Type B pancreatic cell (in vitro differentiated cells): Measurements from ENCODE around the gene RET. TPM values are rescaled to one million over a fixed set of nuclear protein-coding genes. Genes with fewer than 3 reads are reported as not detected.

Experiments
- DNase-seq: peaks from one replicate; pipeline ENCODE4 v3.0.0; 2021; ENCODE audit warnings: mixed read lengths; ENCODE audit not compliant: unreplicated experiment; ENCODE audit errors: extremely low spot score
- H3K27ac Mint-ChIP-seq: 2 replicates; pipeline ENCODE4 v1.8.0; 2021; ENCODE audit warnings: mild to moderate bottlenecking, mixed read lengths
- H3K27me3 Mint-ChIP-seq: 2 replicates; pipeline ENCODE4 v1.8.0; 2021; ENCODE audit warnings: mixed read lengths
- H3K36me3 Mint-ChIP-seq: 2 replicates; pipeline ENCODE4 v1.8.0; 2021; ENCODE audit warnings: mixed read lengths
- H3K4me1 Mint-ChIP-seq: one replicate; pipeline ENCODE4 v1.8.0; 2021; ENCODE audit warnings: mixed read lengths; ENCODE audit not compliant: unreplicated experiment
- H3K4me3 Mint-ChIP-seq: 2 replicates; pipeline ENCODE4 v1.8.0; 2021; ENCODE audit warnings: mild to moderate bottlenecking, mixed read lengths
- H3K9me3 Mint-ChIP-seq: 2 replicates; pipeline ENCODE4 v1.8.0; 2021; ENCODE audit warnings: mixed read lengths
- total RNA-seq: library from RNA; stranded (reverse); gene quantifications from 2 replicates; pipeline ENCODE4 v1.2.1, GENCODE V29; 2021; ENCODE audit warnings: low replicate concordance
- TF ChIP-seq, protein P1 (sequence below): fragments of 200-600 bp; sonication (generic); conservative IDR thresholded peaks from 2 replicates; pipeline ENCODE4 v1.5.0; 2021; ENCODE audit warnings: antibody characterized with exemption, mild to moderate bottlenecking

Gene RET
- total RNA-seq, 1 donor from 2014 or later: 8.2 TPM

GRCh38 chr10:43082746-43083145, 5.9 kb downstream of the RET start:
- Mint-ChIP-seq H3K27ac (no peak overlapping the region), H3K36me3 (no peaks in the 10 kb centered on the region), H3K27me3 (peaks cover 47% of the 10 kb centered on the region), H3K4me3 (no peak overlapping the region), H3K4me1 (no peaks in the 10 kb centered on the region), H3K9me3 (no peaks in the 10 kb centered on the region)
- no peak for DNase-seq
- TF ChIP-seq, protein P1, sequence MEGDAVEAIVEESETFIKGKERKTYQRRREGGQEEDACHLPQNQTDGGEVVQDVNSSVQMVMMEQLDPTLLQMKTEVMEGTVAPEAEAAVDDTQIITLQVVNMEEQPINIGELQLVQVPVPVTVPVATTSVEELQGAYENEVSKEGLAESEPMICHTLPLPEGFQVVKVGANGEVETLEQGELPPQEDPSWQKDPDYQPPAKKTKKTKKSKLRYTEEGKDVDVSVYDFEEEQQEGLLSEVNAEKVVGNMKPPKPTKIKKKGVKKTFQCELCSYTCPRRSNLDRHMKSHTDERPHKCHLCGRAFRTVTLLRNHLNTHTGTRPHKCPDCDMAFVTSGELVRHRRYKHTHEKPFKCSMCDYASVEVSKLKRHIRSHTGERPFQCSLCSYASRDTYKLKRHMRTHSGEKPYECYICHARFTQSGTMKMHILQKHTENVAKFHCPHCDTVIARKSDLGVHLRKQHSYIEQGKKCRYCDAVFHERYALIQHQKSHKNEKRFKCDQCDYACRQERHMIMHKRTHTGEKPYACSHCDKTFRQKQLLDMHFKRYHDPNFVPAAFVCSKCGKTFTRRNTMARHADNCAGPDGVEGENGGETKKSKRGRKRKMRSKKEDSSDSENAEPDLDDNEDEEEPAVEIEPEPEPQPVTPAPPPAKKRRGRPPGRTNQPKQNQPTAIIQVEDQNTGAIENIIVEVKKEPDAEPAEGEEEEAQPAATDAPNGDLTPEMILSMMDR: no peak

GRCh38 chr10:43083764-43084163, 6.9 kb downstream of the RET start:
- Mint-ChIP-seq H3K36me3 (no peaks in the 10 kb centered on the region), H3K9me3 (no peaks in the 10 kb centered on the region), H3K27ac (no peak overlapping the region), H3K4me3 (no peak overlapping the region), H3K27me3 (peaks cover 38% of the 10 kb centered on the region), H3K4me1 (no peaks in the 10 kb centered on the region)
- TF ChIP-seq, protein P1: no peak
- DNase-seq: no peak

DNA sequence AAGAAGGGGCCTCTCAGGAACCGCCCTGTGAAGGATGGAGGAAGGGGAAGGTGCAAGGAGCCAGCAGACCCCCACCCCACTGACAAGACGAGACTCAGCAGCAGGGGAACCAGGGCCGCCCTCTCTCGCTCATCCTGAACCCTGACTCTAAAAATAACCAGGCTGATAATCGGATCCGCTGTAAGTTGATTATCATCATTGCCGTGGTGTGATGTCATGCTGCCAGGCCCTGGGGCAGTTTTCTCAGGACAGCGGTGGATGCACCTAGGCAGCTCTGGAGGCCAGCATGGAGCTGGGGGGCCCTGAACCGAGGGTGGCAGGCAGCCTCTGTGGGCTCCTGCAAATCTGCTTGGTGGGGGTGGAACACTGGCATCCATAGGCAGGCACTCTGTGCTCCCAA, 7.9 kb downstream of the RET start:
- H3K9me3 Mint-ChIP-seq: no peaks in the 10 kb centered on the region
- no peak overlapping the region for H3K4me3 Mint-ChIP-seq
- TF ChIP-seq, protein P1: no peak
- no peak overlapping the region for H3K27ac Mint-ChIP-seq
- H3K4me1 Mint-ChIP-seq: no peaks in the 10 kb centered on the region
- no peak for DNase-seq
- peaks cover 28% of the 10 kb centered on the region for H3K27me3 Mint-ChIP-seq
- no peaks in the 10 kb centered on the region for H3K36me3 Mint-ChIP-seq

- TF ChIP-seq, protein P1: no peak
- Mint-ChIP-seq H3K27ac (no peak overlapping the region), H3K36me3 (no peaks in the 10 kb centered on the region), H3K4me3 (no peak overlapping the region), H3K9me3 (no peaks in the 10 kb centered on the region), H3K4me1 (no peaks in the 10 kb centered on the region), H3K27me3 (peaks cover 18% of the 10 kb centered on the region)
- DNase-seq: no peak
Observed at GRCh38 chr10:43086321-43086942, 9.6 kb downstream of the RET start.

DNA sequence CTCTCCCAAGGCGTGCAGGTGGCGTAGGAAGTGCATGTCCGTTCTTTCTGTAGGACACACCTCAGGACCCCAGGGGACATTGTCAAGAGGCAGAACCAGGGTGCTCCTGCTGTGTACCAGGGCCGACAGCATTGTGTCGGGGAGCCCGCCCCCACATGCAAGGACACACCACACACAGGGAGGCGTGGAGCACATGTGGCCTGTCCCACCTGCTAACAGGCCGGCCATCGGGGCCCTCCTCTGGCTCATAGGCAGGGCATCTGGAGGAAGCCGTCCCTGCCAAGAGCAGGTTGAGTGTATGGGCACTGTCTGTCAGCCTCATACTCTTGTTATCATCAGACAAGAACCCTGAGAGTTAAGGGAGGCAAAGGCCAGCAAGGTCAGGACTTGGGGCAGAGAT, 12.7 kb downstream of the RET start:
- H3K27ac Mint-ChIP-seq: no peak overlapping the region

More for the DNA sequence above, 12.7 kb downstream of the RET start:
- peaks cover 28% of the 10 kb centered on the region for H3K27me3 Mint-ChIP-seq
- TF ChIP-seq, protein P1: no peak
- DNase-seq: no peak
- peaks cover 9% of the 10 kb centered on the region for H3K4me1 Mint-ChIP-seq
- no peaks in the 10 kb centered on the region for H3K9me3 Mint-ChIP-seq
- no peak overlapping the region for H3K4me3 Mint-ChIP-seq
- H3K36me3 Mint-ChIP-seq: no peaks in the 10 kb centered on the region
